Prostate gland (tissue), 2 donors: ENCODE results near the gene FARP1. TPM values are rescaled to one million over a fixed set of nuclear protein-coding genes. Genes with fewer than 3 reads are reported as not detected.
A peak's percentile ranks its signal among the peaks of the same experiment; 100 is the strongest.

Source experiments
- DNase-seq: peaks from one replicate; pipeline ENCODE4 v3.0.0-alpha.2; 2019; ENCODE audit warnings: low spot score
- H3K27ac ChIP-seq, 2 donors: fragments of 200-600 bp; sonication (generic); 2 replicates each; pipeline ENCODE4 v1.5.1; 2017 to 2019
- H3K27me3 ChIP-seq: fragments of 200-600 bp; sonication (generic); replicated peaks from 2 replicates; pipeline ENCODE4 v1.5.1; 2019; ENCODE audit not compliant: insufficient read depth
- H3K36me3 ChIP-seq, 2 donors: fragments of 200-600 bp; sonication (generic); 1 replicate in 1 of 2; 2 replicates in 1 of 2; pipeline versions ENCODE4 v1.5.1 to v1.8.1; 2017 to 2019
- H3K4me1 ChIP-seq: fragments of 200-600 bp; sonication (generic); replicated peaks from 2 replicates; pipeline ENCODE4 v1.5.1; 2019
- H3K4me3 ChIP-seq, 2 donors: fragments of 200-600 bp; sonication (generic); 2 replicates each; pipeline ENCODE4 v1.5.1; 2017 to 2019
- H3K9me3 ChIP-seq: fragments of 200-600 bp; sonication (generic); 2 replicates; pipeline ENCODE4 v1.5.1; 2017
- POLR2A ChIP-seq: fragments of 450-650 bp; IDR thresholded peaks from one replicate; pipeline ENCODE4 v1.6.1; 2016; ENCODE audit warnings: antibody characterized with exemption, mild to moderate bottlenecking
- POLR2AphosphoS5 ChIP-seq: sonication (generic); formaldehyde crosslinking; IDR thresholded peaks from one replicate; pipeline ENCODE4 v1.6.1; 2017; ENCODE audit warnings: antibody characterized with exemption
- WGBS: methylation state at CpG from one replicate; pipeline ENCODE4 v1.1.5; 2018; 5-methylcytosine and 5-hydroxymethylcytosine counted together
- intact Hi-C: fragments of 100-400 bp; cut with DNase I; formaldehyde crosslinking; loops from one replicate; pipeline ENCODE4 v1.14.2; 2022
- total RNA-seq, 2 donors: library from RNA; depleted of rRNA; stranded (reverse); fragments of >200 nt; gene quantifications; one replicate each; pipeline ENCODE4 v1.1.0, GENCODE V29; 2016
- TF ChIP-seq, protein P1 (sequence below), 4 experiments: fragments of 200-600 bp in 2 of 4; fragments of 450-650 bp in 2 of 4; sonication (generic) in 2 of 4; IDR thresholded peaks; 1 replicate in 3 of 4; 2 replicates in 1 of 4; pipeline ENCODE4 v1.5.1; 2016 to 2019; ENCODE audit warnings: antibody characterized with exemption in 4 of 4, mild to moderate bottlenecking in 2 of 4, moderate library complexity in 2 of 4

Gene FARP1
- total RNA-seq, 2 donors from 2014 or later = 70.6 to 77.5 TPM

DNA sequence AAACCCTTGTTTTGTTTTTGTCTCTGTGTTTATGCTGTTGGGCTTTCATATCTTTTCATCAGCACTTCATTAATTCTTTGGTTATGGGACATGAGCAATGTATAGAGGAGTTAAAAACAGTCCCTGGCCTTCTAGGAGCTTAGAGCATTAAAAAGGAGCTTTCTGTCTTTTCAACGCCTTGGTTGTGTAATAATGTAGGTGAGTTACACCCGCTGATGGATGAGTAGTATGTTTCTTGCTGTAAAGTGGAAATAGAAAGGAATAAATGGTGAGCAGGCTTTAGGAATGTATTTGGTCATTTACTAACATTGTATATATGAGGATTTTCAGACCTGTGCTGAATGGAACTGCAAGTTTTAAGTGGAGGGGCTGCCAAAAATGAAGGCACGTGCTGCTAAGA is 155.7 kb downstream of the FARP1 start:
- Histone ChIP-seq H3K4me3 (no peak overlapping the region), H3K27me3 (no peaks in the 10 kb centered on the region), H3K36me3 (no peaks in the 10 kb centered on the region), H3K27ac (no peak overlapping the region), H3K4me1 (peaks cover 25% of the 10 kb centered on the region), H3K9me3 (no peaks in the 10 kb centered on the region)
- intact Hi-C loops = no loop called here
- DNase-seq = no peak
- TF ChIP-seq, protein P1, sequence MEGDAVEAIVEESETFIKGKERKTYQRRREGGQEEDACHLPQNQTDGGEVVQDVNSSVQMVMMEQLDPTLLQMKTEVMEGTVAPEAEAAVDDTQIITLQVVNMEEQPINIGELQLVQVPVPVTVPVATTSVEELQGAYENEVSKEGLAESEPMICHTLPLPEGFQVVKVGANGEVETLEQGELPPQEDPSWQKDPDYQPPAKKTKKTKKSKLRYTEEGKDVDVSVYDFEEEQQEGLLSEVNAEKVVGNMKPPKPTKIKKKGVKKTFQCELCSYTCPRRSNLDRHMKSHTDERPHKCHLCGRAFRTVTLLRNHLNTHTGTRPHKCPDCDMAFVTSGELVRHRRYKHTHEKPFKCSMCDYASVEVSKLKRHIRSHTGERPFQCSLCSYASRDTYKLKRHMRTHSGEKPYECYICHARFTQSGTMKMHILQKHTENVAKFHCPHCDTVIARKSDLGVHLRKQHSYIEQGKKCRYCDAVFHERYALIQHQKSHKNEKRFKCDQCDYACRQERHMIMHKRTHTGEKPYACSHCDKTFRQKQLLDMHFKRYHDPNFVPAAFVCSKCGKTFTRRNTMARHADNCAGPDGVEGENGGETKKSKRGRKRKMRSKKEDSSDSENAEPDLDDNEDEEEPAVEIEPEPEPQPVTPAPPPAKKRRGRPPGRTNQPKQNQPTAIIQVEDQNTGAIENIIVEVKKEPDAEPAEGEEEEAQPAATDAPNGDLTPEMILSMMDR (IDR thresholded peaks at IDR 0.05) = no peak
- TF ChIP-seq POLR2AphosphoS5 = no peak
- TF ChIP-seq POLR2A = no peak
- WGBS = 38% methylated on average over 3 of the region's 3 CpGs

DNA sequence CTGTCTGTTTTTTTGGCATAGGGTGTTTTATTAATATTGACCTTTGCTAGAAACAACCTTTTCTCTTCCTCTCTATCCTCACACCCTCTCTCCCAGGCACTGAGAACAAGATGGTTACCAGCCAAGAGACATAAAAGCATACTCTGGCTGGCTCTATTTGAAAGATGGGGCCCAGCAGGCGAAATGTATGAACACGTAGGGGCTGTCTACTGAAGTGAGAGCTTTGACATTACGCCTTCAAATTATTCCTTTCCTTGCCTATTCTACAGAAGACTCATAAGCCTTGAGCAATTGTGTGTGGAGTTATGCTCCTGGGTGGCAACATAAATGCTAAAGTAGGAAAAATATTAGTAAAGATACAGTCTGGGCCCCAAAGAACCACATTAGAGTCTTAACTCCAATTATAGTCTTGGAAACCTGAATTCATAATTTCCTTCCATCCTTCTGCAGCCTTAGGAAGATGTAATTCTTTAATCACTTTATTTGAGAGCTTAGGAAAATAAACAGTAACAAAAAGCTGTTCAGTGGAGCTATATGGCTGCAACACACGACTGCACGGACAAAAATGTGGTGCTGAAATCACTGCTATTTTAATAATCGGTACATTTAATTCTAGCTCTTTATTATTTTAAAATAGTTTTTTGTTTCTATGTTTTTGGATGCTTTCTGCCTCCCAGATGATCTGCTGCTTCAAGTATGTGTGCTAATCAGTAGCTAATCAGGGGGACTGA is 156.5 kb downstream of the FARP1 start:
- H3K9me3 ChIP-seq = no peaks in the 10 kb centered on the region
- DNase-seq = no peak
- intact Hi-C loops = no loop called here
- no peak overlapping the region for H3K4me3 ChIP-seq
- H3K36me3 ChIP-seq = no peaks in the 10 kb centered on the region
- TF ChIP-seq POLR2AphosphoS5 (no peak), POLR2A (no peak)
- TF ChIP-seq, protein P1 (IDR thresholded peaks at IDR 0.05) = no peak
- peaks cover 25% of the 10 kb centered on the region for H3K4me1 ChIP-seq
- no peaks in the 10 kb centered on the region for H3K27me3 ChIP-seq
- WGBS = 38% methylated on average over 6 of the region's 6 CpGs
- H3K27ac ChIP-seq = no peak overlapping the region

DNA sequence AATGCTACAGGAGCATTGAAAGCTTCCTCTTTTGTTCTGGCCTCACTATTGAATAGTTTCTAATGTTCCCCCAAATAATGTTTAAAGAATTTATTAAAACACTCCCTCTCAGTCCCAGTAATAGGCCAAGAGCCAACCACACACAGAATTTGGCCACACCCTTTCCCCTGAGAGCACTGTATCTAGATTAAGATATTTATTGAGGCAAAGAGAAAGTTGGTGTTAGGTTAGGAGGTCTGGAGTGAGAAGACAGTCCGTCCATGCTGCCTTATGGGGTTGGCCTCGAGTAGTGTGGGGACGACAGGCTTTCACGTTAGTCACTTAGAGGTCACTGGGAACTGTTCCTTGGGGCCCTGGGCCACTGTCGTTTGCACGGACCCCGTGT is 157.1 kb downstream of the FARP1 start:
- peak overlapping the region in 1 of 2 donors; percentile 76 for H3K27ac ChIP-seq

DNA sequence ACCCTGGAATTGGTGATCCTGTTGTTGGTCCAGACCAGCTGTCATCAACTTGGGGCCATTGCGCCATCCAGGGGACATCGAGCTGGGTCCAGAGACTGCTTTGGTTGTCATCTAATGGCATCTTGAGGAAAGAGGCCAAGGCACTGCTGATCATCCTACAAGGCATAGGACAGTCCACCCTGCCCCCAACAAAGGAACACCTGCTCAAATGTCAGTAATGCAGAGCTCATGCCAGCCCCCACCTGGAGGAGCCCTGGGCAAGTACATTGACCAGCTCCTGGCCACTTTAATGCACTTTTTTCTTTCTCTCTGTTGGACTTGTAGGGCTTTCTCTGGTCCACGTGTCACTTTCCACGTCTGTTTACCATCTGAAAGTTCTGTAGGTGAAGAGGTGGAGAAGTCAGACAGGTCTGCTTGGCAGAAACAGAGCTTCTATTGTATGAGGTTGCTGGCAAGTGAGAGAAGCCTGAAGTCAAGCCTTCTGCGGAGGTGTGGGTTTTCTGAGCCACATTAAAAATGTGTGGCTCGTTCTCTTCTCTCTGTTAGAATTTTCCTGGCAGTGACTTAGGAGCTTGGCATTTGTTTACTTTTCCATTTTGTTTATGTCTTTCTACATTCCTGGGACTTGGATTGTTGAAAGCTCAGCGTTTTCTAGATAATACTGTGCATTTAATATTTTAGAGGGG is 158.2 kb downstream of the FARP1 start:
- Histone ChIP-seq H3K27ac (peak overlapping the region; percentile 66 to 76), H3K27me3 (no peaks in the 10 kb centered on the region), H3K4me3 (no peak overlapping the region), H3K36me3 (no peaks in the 10 kb centered on the region), H3K9me3 (no peaks in the 10 kb centered on the region), H3K4me1 (peaks cover 25% of the 10 kb centered on the region)
- WGBS = 27% methylated on average over 7 of the region's 7 CpGs
- intact Hi-C loops = no loop called here
- peak; percentile 77 for DNase-seq
- TF ChIP-seq, protein P1 (IDR thresholded peaks at IDR 0.05) = no peak
- TF ChIP-seq POLR2AphosphoS5 = peak; percentile 52

More for the DNA sequence above, 157.1 kb downstream of the FARP1 start:
- no peak for DNase-seq
- no peak for TF ChIP-seq POLR2A
- no peak for TF ChIP-seq POLR2AphosphoS5
- TF ChIP-seq, protein P1 (IDR thresholded peaks at IDR 0.05) = no peak
- H3K4me3 ChIP-seq = no peak overlapping the region
- no peaks in the 10 kb centered on the region for H3K36me3 ChIP-seq
- 54% methylated on average over 7 of the region's 7 CpGs for WGBS
- no peaks in the 10 kb centered on the region for H3K27me3 ChIP-seq
- intact Hi-C loops = no loop called here
- peaks cover 25% of the 10 kb centered on the region for H3K4me1 ChIP-seq
- H3K9me3 ChIP-seq = no peaks in the 10 kb centered on the region

DNA sequence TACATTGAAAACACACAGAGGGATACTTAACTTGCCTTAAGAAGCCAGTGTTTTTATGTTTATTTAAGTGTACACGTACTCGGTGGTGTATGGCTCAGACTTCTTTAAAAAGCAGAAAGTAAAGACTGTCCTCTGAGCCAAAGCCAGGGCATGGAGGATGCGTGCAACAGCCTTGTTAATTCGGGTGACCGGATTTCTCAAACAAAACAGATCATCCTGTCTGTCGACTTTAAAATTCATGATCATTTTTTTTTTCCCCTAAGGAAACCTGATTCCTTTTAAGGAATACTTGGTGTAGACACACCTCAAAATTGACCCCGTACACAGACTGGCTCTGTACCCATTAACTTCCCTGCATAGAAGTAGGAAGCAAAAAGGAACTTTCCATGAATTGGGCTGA is 158.8 kb downstream of the FARP1 start:
- peaks cover 25% of the 10 kb centered on the region for H3K4me1 ChIP-seq
- DNase-seq = no peak
- H3K9me3 ChIP-seq = no peaks in the 10 kb centered on the region
- no peak for TF ChIP-seq POLR2AphosphoS5
- TF ChIP-seq, protein P1 (IDR thresholded peaks at IDR 0.05) = no peak
- no peak for TF ChIP-seq POLR2A
- peak overlapping the region; percentile 66 to 76 for H3K27ac ChIP-seq
- H3K27me3 ChIP-seq = no peaks in the 10 kb centered on the region
- no peaks in the 10 kb centered on the region for H3K36me3 ChIP-seq
- no peak overlapping the region for H3K4me3 ChIP-seq
- intact Hi-C loops = no loop called here
- WGBS = 28% methylated on average over 7 of the region's 7 CpGs
